CD14-positive monocyte (primary cell): ENCODE data around the gene CDC34. TPM values are rescaled to one million over a fixed set of nuclear protein-coding genes. Genes with fewer than 3 reads are reported as not detected.

Experiments
- DNase-seq, 3 donors: peaks; one replicate each; pipeline ENCODE4 v3.0.0-alpha.2; 2011 to 2022
- H2AFZ ChIP-seq: 2 replicates; pipeline ENCODE4 v1.6.0; 2012; ENCODE audit warnings: mild to moderate bottlenecking, low read depth, low read length, inconsistent platforms; ENCODE audit not compliant: insufficient read depth, poor library complexity, severe bottlenecking
- H3K27ac ChIP-seq, 2 donors: 1 replicate in 1 of 2; 2 replicates in 1 of 2; pipeline ENCODE4 v1.5.1; 2012 to 2013; ENCODE audit warnings: low read length in 2 of 2, control low read depth in 1 of 2, inconsistent platforms in 1 of 2, low read depth in 1 of 2, mild to moderate bottlenecking in 1 of 2
- H3K27me3 ChIP-seq, 2 donors: one replicate each; pipeline versions ENCODE4 v1.6.0 to v1.6.1; 2011 to 2013; ENCODE audit warnings: low read length in 2 of 2; ENCODE audit not compliant: control insufficient read depth in 2 of 2, insufficient read depth in 2 of 2
- H3K36me3 ChIP-seq, 2 donors: replicated peaks in 1 of 2; 1 replicate in 1 of 2; 2 replicates in 1 of 2; pipeline versions ENCODE4 v1.5.1 to v1.6.1; 2012 to 2013; ENCODE audit warnings: low read length in 2 of 2, control low read depth in 1 of 2, inconsistent platforms in 1 of 2, mild to moderate bottlenecking in 1 of 2; ENCODE audit not compliant: insufficient read depth in 2 of 2, control insufficient read depth in 1 of 2
- H3K4me1 ChIP-seq, 2 donors: 1 replicate in 1 of 2; 2 replicates in 1 of 2; pipeline versions ENCODE4 v1.5.1 to v1.6.1; 2012 to 2013; ENCODE audit warnings: low read length in 2 of 2, control low read depth in 1 of 2, inconsistent platforms in 1 of 2, mild to moderate bottlenecking in 1 of 2, moderate library complexity in 1 of 2; ENCODE audit not compliant: insufficient read depth in 2 of 2, control insufficient read depth in 1 of 2
- H3K4me2 ChIP-seq: replicated peaks from 2 replicates; pipeline ENCODE3; 2012; ENCODE audit warnings: low read length, moderate library complexity, mild to moderate bottlenecking; ENCODE audit not compliant: poor library complexity, severe bottlenecking; ENCODE audit errors: extremely low read depth
- H3K4me3 ChIP-seq, 3 experiments: fragments of 200-600 bp in 1 of 3; sonication (generic) in 1 of 3; replicated peaks in 1 of 3; 1 replicate in 2 of 3; 2 replicates in 1 of 3; pipeline ENCODE4 v1.5.1; 2011 to 2013; ENCODE audit warnings: low read length in 3 of 3, mild to moderate bottlenecking in 3 of 3, control low read depth in 2 of 3, low read depth in 2 of 3, inconsistent platforms in 1 of 3, moderate library complexity in 1 of 3
- H3K79me2 ChIP-seq: 2 replicates; pipeline ENCODE4 v1.6.0; 2012; ENCODE audit warnings: mild to moderate bottlenecking, control low read depth, inconsistent platforms, low read length, moderate library complexity; ENCODE audit not compliant: insufficient read depth
- H3K9ac ChIP-seq: 2 replicates; pipeline ENCODE4 v1.6.0; 2017; ENCODE audit warnings: low read length, mild to moderate bottlenecking; ENCODE audit not compliant: insufficient read depth, poor library complexity, severe bottlenecking
- H3K9me3 ChIP-seq, 2 donors: replicated peaks in 1 of 2; 1 replicate in 1 of 2; 2 replicates in 1 of 2; pipeline versions ENCODE4 v1.5.1 to v1.6.1; 2012 to 2013; ENCODE audit warnings: low read length in 2 of 2, control low read depth in 1 of 2; ENCODE audit not compliant: control insufficient read depth in 1 of 2, insufficient read depth in 1 of 2
- H4K20me1 ChIP-seq: 2 replicates; pipeline ENCODE4 v1.6.0; 2012; ENCODE audit warnings: mild to moderate bottlenecking, low read length, control low read depth, moderate library complexity; ENCODE audit not compliant: insufficient read depth
- H3K27ac Mint-ChIP-seq, 7 donors: one replicate each; pipeline ENCODE4 v1.8.0; 2020; ENCODE audit warnings: mild to moderate bottlenecking in 7 of 7, mixed read lengths in 7 of 7, moderate library complexity in 6 of 7, inconsistent platforms in 2 of 7
- H3K27me3 Mint-ChIP-seq, 3 donors: one replicate each; pipeline ENCODE4 v1.8.0; 2021 to 2022; ENCODE audit warnings: low read depth in 3 of 3, mild to moderate bottlenecking in 3 of 3, mixed read lengths in 3 of 3, moderate library complexity in 3 of 3, inconsistent platforms in 1 of 3
- H3K36me3 Mint-ChIP-seq, 2 donors: one replicate each; pipeline ENCODE4 v1.8.0; 2020; ENCODE audit warnings: mixed read lengths in 2 of 2, inconsistent platforms in 1 of 2, mild to moderate bottlenecking in 1 of 2
- H3K4me1 Mint-ChIP-seq: one replicate; pipeline ENCODE4 v1.8.0; 2020; ENCODE audit warnings: mild to moderate bottlenecking, mixed read lengths
- H3K4me3 Mint-ChIP-seq, 2 donors: one replicate each; pipeline ENCODE4 v1.8.0; 2020; ENCODE audit warnings: mild to moderate bottlenecking in 2 of 2, mixed read lengths in 2 of 2, moderate library complexity in 1 of 2
- H3K9me3 Mint-ChIP-seq, 7 donors: one replicate each; pipeline ENCODE4 v1.8.0; 2020 to 2022; ENCODE audit warnings: mixed read lengths in 7 of 7, mild to moderate bottlenecking in 6 of 7, moderate library complexity in 6 of 7, inconsistent platforms in 2 of 7
- CTCF ChIP-seq: fragments of 200-600 bp; IDR thresholded peaks from one replicate; pipeline ENCODE4 v1.8.0; 2022; ENCODE audit warnings: antibody characterized with exemption, mild to moderate bottlenecking
- WGBS: methylation state at CpG from one replicate; pipeline ENCODE4 v1.1.5; 2013; ENCODE audit warnings: missing lambda C conversion rate; ENCODE audit not compliant: insufficient coverage; 5-methylcytosine and 5-hydroxymethylcytosine counted together
- intact Hi-C, 2 donors: fragments of 100-400 bp; cut with micrococcal nuclease; formaldehyde crosslinking; loops; one replicate each; pipeline versions ENCODE4 v1.15.0 to v1.15.1; 2023
- polyA plus RNA-seq, 3 donors: library from polyadenylated mRNA; depleted of rRNA in 1 of 3; unstranded in 2 of 3; stranded (reverse) in 1 of 3; fragments of 300-500 nt in 2 of 3; fragments of >200 nt in 1 of 3; fragmentation: Illumina TruSeq in 2 of 3; gene quantifications; 1 replicate in 2 of 3; 2 replicates in 1 of 3; pipeline ENCODE4 v1.2.3, GENCODE V29; 2012 to 2021

The CDC34 gene
- polyA plus RNA-seq, 3 donors = 25.2 to 49.2 (median 43.0) TPM

GRCh38 chr19:572140-572742 is 40.7 kb downstream of the CDC34 start, which contains the start of gene BSG:
Gene BSG (plus strand): TSS chr19:572596. CDS start chr19:572635, 39 bp downstream.
- H3K4me1 ChIP-seq = peaks cover 53 to 66% of the 10 kb centered on the region in 2 donors
- peaks cover 0 to 7% (median 0%) of the 10 kb centered on the region in 7 donors for H3K9me3 Mint-ChIP-seq
- no peaks in the 10 kb centered on the region for H3K9me3 ChIP-seq
- H3K79me2 ChIP-seq = peaks cover 66% of the 10 kb centered on the region
- peak within 1 kb of the TSS; percentile 88 for H3K9ac ChIP-seq
- peaks cover 0 to 14% of the 10 kb centered on the region in 2 donors for H3K36me3 Mint-ChIP-seq
- H3K4me2 ChIP-seq = peak within 1 kb of the TSS; percentile 84
- H3K27ac ChIP-seq = peak within 1 kb of the TSS; percentile 75 to 84
- peaks cover 46% of the 10 kb centered on the region for H4K20me1 ChIP-seq
- intact Hi-C loops = loop anchor here (5.0 kb wide), 3 partner anchors 40 to 90 kb away; partner anchors contain the start of genes CDC34 (in 1 of the 2), FGF22 (in 1 of the 2) and RNF126 (in 1 of the 2)
- peak within 1 kb of the TSS; percentile 82 to 95 (median 90) for H3K4me3 ChIP-seq
- H3K36me3 ChIP-seq = no peaks in the 10 kb centered on the region
- peak; percentile 97 to 98 (median 98) for DNase-seq
- peak within 1 kb of the TSS; percentile 92 to 99 (median 98) for H3K27ac Mint-ChIP-seq
- peaks cover 62% of the 10 kb centered on the region for H3K4me1 Mint-ChIP-seq
- TF ChIP-seq CTCF = no peak
- H3K27me3 ChIP-seq = no peaks in the 10 kb centered on the region
- peak within 1 kb of the TSS; percentile 89 to 97 for H3K4me3 Mint-ChIP-seq
- WGBS = under 1% methylated on average over 78 of the region's 79 CpGs
- H2AFZ ChIP-seq = peak within 1 kb of the TSS; percentile 85
- peaks cover 0 to 2% (median 0%) of the 10 kb centered on the region in 3 donors for H3K27me3 Mint-ChIP-seq

- Histone ChIP-seq H2AFZ (peak overlapping the region; percentile 85), H3K4me1 (peaks cover 46 to 59% of the 10 kb centered on the region in 2 donors), H3K79me2 (peaks cover 66% of the 10 kb centered on the region), H3K27me3 (no peaks in the 10 kb centered on the region), H3K4me3 (peak overlapping the region; percentile 82 to 95 (median 90)), H3K4me2 (peak overlapping the region; percentile 84), H3K9me3 (no peaks in the 10 kb centered on the region), H4K20me1 (peaks cover 53% of the 10 kb centered on the region), H3K27ac (peak overlapping the region; percentile 16 to 76), H3K9ac (peak overlapping the region; percentile 88), H3K36me3 (peaks cover 0 to 6% of the 10 kb centered on the region in 2 donors)
- Mint-ChIP-seq H3K36me3 (peaks cover 0 to 16% of the 10 kb centered on the region in 2 donors), H3K27me3 (peaks cover 0 to 2% (median 0%) of the 10 kb centered on the region in 3 donors), H3K4me3 (peak overlapping the region; percentile 84 to 91), H3K27ac (peak overlapping the region in 6 of 7 donors; percentile 75 to 92 (median 84)), H3K4me1 (peaks cover 55% of the 10 kb centered on the region), H3K9me3 (peaks cover 0 to 7% (median 0%) of the 10 kb centered on the region in 7 donors)
- under 1% methylated on average over 49 of the region's 55 CpGs for WGBS
- intact Hi-C loops = loop anchor here (5.0 kb wide), 3 partner anchors 41 to 89 kb away; partner anchors contain the start of genes CDC34 (in 1 of the 2), FGF22 (in 1 of the 2) and RNF126 (in 1 of the 2)
- no peak for TF ChIP-seq CTCF
- DNase-seq = peak in 1 of 3 donors; percentile 26
These were observed 41.4 kb downstream of the CDC34 start for GRCh38 chr19:572743-573518.
